GM12864 (cell line): ENCODE results near the gene SNX1.

Experiments used
- DNase-seq: peaks from one replicate; pipeline ENCODE4 v3.0.0-alpha.2; 2011; ENCODE audit warnings: low read depth
- H3K4me3 ChIP-seq: 2 replicates; pipeline ENCODE4 v1.5.1; 2011; ENCODE audit warnings: mild to moderate bottlenecking, low read depth, low read length, control low read depth
- CTCF ChIP-seq: IDR thresholded peaks from 2 replicates; pipeline ENCODE4 v1.5.1; 2011; ENCODE audit warnings: low read depth, mild to moderate bottlenecking, moderate library complexity, low read length, control low read depth, inconsistent platforms; ENCODE audit errors: missing control alignments

The SNX1 gene

GRCh38 chr15:64089543-64090280, 6.1 kb upstream of the SNX1 start:
- peak; percentile 76 for DNase-seq
- TF ChIP-seq CTCF, result no peak
- peak overlapping the region; percentile 11; the same call in 1 of the 2 replicates for H3K4me3 ChIP-seq

GRCh38 chr15:64090527-64090926, 5.3 kb upstream of the SNX1 start:
- DNase-seq, result no peak
- H3K4me3 ChIP-seq, result no peak overlapping the region; the same call in 1 of the 2 replicates
- TF ChIP-seq CTCF, result no peak

GRCh38 chr15:64092075-64092820, 3.5 kb upstream of the SNX1 start:
- no peak for TF ChIP-seq CTCF
- peak overlapping the region; percentile 71 for H3K4me3 ChIP-seq
- DNase-seq, result no peak

GRCh38 chr15:64092864-64093626, 2.7 kb upstream of the SNX1 start:
- TF ChIP-seq CTCF, result peak; percentile 45
- peak overlapping the region; percentile 71 for H3K4me3 ChIP-seq
- no peak for DNase-seq

GRCh38 chr15:64093627-64094417, 2.0 kb upstream of the SNX1 start, which contains the start of gene CIAO2A:
Gene CIAO2A, minus strand, starts transcription at chr15:64093838. Its CDS starts 70 bp downstream, at chr15:64093768.
- TF ChIP-seq CTCF, result no peak
- peak; percentile 99 for DNase-seq
- H3K4me3 ChIP-seq, result peak within 1 kb of the TSS; percentile 71

- TF ChIP-seq CTCF, result no peak
- H3K4me3 ChIP-seq, result peak overlapping the region; percentile 43
- no peak for DNase-seq
Measured at GRCh38 chr15:64095431-64095794, 369 bp upstream of the SNX1 start.
